ENCODE measurements around the gene KRT7.
"Not testable (repeated sequence)": the region's sequence is repeated elsewhere in the genome, so short reads cannot be mapped to it uniquely, and the experiment has no call there.

The KRT7 gene

DNA sequence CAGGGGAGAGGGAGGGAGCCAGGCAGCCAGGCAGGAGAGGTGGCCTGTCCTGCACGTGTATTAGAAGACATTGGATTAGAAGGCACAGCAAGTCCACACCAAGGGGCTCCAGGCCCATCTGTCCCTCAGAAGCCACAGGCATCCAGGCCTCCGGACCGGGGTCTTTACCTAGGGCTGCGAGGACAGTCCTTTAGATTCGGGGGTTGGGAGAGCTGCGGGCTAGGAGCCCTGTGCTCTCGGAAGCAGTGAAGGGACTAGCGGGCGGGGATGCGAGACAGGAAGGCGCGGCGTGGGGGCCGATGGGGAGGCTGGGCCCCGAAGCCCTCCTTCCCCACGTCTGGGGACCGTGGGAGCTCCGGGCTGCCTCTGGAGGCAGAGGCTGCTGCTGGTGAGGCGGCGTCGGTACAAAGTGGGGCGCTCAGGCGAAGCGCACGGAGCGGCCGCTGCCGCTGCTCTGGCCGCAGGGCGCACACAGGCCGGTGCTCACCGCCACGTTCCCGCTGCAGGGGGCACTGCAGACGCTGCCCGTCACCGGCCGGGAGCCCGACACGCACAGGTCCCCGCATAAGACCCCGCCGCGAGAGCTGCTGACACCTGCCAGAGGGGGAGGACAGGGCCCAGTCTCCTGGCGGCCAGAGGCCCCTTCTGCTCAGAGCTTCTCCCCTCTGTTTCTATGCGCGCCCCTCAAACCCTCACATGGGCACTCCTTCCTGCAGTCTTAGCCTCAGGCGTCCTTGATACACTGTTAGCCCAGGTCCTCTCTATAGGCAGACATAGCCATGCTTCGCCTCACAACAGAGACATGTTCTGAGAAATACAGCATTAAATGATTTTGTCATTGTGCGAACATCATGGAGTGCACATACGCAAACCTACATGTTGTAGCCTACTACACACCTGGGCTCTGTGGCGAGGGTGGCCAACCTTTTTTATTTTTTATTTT, 17.3 kb downstream of the KRT7 start:
- Mint-ChIP-seq H3K9me3 (no peaks in the 10 kb centered on the region), H3K4me1 (peaks cover 27% of the 10 kb centered on the region), H3K27me3 (ENCODE audit: low read depth) (peaks cover 90% of the 10 kb centered on the region), H3K4me3 (peak overlapping the region in 1 of 3 experiments; percentile 37), H3K36me3 (ENCODE audit: low read depth) (no peaks in the 10 kb centered on the region), H3K27ac (no peak overlapping the region)
- TF ChIP-seq, protein P1, sequence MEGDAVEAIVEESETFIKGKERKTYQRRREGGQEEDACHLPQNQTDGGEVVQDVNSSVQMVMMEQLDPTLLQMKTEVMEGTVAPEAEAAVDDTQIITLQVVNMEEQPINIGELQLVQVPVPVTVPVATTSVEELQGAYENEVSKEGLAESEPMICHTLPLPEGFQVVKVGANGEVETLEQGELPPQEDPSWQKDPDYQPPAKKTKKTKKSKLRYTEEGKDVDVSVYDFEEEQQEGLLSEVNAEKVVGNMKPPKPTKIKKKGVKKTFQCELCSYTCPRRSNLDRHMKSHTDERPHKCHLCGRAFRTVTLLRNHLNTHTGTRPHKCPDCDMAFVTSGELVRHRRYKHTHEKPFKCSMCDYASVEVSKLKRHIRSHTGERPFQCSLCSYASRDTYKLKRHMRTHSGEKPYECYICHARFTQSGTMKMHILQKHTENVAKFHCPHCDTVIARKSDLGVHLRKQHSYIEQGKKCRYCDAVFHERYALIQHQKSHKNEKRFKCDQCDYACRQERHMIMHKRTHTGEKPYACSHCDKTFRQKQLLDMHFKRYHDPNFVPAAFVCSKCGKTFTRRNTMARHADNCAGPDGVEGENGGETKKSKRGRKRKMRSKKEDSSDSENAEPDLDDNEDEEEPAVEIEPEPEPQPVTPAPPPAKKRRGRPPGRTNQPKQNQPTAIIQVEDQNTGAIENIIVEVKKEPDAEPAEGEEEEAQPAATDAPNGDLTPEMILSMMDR (IDR thresholded peaks at IDR 0.05; ENCODE audit: unreplicated experiment in 3 of 3): peak in 1 of 3 experiments; percentile 27

DNA sequence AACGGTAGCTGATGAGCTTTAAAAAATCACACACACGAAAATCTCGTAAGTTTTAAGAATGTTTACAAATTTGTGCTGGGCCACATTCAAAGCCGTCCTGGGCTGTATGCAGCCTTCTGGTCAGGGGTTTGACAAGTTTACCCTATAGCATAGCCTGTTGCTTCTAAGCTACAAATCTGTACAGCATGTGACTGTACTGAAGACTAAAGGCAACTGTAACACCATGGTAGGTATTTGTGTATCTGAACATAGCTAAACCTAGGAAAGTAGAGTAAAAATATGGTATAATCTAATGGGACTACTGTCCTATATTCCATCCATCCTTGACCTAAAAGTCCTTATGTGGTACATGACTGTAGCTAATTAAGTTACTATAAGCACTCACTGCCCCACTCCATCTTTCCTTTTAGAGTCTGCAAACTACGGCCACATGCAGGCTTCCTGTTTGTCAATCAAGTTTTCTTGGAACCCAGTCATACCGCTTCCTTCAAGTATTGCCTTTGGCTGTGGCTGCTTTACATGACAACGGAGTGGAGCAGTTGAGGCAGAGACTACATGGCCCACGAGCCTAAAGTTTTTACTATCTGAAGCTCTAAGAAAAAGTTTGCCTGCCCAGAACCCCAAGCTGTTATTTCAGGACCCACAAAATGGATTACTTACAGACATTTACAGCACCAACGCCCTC, 18.5 kb downstream of the KRT7 start:
- TF ChIP-seq, protein P1 (IDR thresholded peaks at IDR 0.05; ENCODE audit: unreplicated experiment in 3 of 3): no peak
- Mint-ChIP-seq H3K9me3 (no peaks in the 10 kb centered on the region), H3K4me1 (peaks cover 18% of the 10 kb centered on the region), H3K4me3 (no peak overlapping the region), H3K36me3 (ENCODE audit: low read depth) (no peaks in the 10 kb centered on the region), H3K27ac (no peak overlapping the region), H3K27me3 (ENCODE audit: low read depth) (peaks cover 91% of the 10 kb centered on the region)

DNA sequence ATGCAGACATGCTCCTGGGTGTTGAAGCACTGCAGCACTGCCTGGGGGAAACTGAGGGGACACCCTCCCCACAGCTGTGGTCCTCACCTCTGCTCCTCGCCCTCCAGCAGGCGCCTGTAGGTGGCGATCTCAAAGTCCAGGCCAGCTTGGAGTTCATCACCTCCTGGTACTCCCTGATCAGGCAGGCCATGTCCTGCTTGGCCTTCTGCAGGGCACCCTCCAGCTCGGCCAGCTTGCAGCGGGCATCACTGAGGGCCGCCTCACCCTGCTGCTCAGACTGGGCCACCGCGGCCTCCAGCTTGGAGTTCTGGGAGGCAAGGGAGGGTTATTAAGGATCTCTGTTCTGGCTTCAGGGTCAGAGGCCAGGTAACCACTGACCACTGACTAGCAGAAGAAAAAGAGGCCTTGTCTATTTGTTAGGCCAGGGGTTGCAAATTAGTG, 19.2 kb downstream of the KRT7 start:
- not testable (repeated sequence) for H3K4me3 Mint-ChIP-seq; H3K36me3 Mint-ChIP-seq (ENCODE audit: low read depth); H3K27ac Mint-ChIP-seq; H3K9me3 Mint-ChIP-seq
- Mint-ChIP-seq H3K4me1 (peaks cover 14% of the 10 kb centered on the region), H3K27me3 (ENCODE audit: low read depth) (peaks cover 95% of the 10 kb centered on the region)
- TF ChIP-seq, protein P1 (IDR thresholded peaks at IDR 0.05; ENCODE audit: unreplicated experiment in 3 of 3): peak in 1 of 3 experiments; percentile 10

DNA sequence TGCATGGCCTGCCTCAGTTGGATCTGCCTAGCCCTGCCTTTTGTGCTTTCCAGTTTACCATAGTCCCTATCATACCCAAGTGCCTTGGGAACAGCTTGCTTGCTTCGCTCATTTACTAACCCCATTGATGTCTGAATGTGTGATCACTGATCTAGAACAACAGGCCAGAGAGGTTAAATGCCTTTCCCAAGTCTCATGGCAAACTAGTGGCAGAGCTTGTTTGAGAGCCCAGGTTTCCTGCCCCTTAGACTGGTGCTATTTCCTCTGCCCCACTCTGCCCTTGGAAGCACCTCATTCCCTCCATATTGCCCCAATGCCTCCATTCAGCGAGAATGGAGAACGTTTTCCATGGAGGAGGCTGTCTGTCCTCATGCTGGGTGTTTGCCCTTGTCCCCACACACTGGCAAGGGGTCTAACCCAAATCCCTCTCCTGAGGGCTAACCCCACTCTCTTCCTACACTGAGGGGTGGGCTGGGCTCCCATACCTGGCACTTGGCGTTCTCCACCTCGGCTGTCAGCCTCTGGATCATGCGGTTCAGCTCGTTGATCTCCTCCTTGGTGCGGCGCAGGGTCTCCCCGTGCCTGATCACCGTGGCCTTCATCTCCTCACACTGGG, 19.8 kb downstream of the KRT7 start:
- H3K4me3 Mint-ChIP-seq: no peak overlapping the region
- H3K4me1 Mint-ChIP-seq: peaks cover 7% of the 10 kb centered on the region

DNA sequence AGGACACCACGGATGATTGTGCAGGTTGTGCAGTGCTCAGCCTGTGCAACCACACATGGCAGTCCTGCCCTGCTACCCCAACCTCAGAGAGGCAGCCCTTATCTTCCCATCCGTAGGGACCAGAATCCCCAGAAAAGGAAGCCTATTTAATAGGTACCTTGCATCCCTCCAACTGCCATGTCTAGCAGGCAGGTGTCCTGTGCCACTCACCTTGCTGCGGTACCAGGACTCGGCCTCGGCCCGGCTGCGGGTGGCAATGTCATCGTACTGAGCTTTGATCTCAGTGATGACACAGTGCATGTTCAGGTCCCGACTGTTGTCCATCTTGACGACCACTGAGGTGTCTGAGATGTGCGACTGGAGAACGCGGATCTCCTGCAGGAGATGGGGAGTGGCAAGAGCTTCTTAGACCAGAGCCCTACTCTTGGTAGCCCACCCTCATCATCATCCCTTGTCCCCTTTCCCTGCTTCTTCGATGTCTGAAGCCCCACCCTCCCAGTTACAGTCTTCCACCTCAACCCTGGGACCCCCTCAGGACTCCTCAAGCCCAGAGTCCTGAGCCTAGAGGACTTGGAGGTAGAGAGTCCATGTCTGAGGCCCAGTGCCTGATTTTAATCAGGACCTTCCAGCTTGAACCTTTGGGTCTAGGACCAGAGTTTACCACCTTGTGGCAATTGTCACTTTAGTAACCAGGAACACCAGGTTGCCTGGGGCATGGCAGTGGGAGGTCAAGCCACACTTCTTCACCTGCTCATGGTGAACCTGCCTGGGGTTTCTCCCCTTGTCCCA, 20.5 kb downstream of the KRT7 start:
- Mint-ChIP-seq H3K4me3 (no peak overlapping the region), H3K9me3 (no peaks in the 10 kb centered on the region)

More for the DNA sequence above, 19.8 kb downstream of the KRT7 start:
- H3K36me3 Mint-ChIP-seq (ENCODE audit: low read depth): no peaks in the 10 kb centered on the region
- H3K27me3 Mint-ChIP-seq (ENCODE audit: low read depth): peaks cover 95% of the 10 kb centered on the region
- TF ChIP-seq, protein P1 (IDR thresholded peaks at IDR 0.05; ENCODE audit: unreplicated experiment in 3 of 3): no peak
- no peaks in the 10 kb centered on the region for H3K9me3 Mint-ChIP-seq
- no peak overlapping the region for H3K27ac Mint-ChIP-seq

More for the DNA sequence above, 20.5 kb downstream of the KRT7 start:
- no peaks in the 10 kb centered on the region for H3K36me3 Mint-ChIP-seq (ENCODE audit: low read depth)
- H3K27ac Mint-ChIP-seq: no peak overlapping the region
- TF ChIP-seq, protein P1 (IDR thresholded peaks at IDR 0.05; ENCODE audit: unreplicated experiment in 3 of 3): no peak
- peaks cover 5% of the 10 kb centered on the region for H3K4me1 Mint-ChIP-seq
- peaks cover 95% of the 10 kb centered on the region for H3K27me3 Mint-ChIP-seq (ENCODE audit: low read depth)
